SKM-1 (cell line): ENCODE data around the gene TAS2R30.
"Not testable (repeated sequence)": the region's sequence is repeated elsewhere in the genome, so short reads cannot be mapped to it uniquely, and the experiment has no call there.

ENCODE experiments used
- DNase-seq: peaks from one replicate; lab custom pipeline; 2025; ENCODE audit not compliant: unreplicated experiment; lab: John Stamatoyannopoulos, UW

The TAS2R30 gene

GRCh38 chr12:11130999-11131398 is 3.4 kb downstream of the TAS2R30 start:
- no peak for DNase-seq

DNA sequence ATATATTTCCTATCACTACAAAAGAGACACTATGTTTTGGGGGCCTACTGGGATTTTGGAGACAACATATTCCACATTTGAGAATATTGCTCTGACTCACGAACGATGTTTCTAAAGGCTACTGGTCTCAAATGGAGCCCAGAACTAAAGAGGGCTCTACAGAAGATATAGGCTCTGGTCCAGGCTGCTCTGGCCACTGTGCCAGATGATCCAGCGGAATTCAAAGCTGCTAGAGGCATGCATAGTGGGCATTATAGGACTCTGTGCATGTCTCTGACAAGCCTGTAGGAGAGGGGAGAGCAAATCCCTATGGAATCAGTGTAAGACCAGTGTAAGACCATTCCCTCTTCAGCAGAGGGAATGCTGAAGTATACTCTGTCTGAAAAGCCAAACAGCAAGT is 4.1 kb downstream of the TAS2R30 start:
- no peak for DNase-seq

DNA sequence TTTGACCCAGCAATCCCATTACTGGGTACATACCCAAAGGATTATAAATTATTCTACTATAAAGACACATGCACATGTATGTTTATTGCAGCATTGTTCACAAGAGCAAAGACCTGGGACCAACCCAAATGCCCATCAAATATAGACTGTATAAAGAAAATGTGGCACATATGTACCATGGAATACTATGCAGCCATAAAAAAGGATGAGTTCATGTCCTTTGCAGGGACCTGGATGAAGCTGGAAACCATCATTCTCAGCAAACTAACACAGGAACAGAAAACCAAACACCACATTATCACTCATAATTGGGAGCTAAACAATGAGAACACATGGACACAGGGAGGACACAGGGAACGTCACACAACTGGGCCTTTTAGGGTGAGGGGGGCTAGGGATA is 20.3 kb downstream of the TAS2R30 start:
- DNase-seq: not testable (repeated sequence)

- not testable (repeated sequence) for DNase-seq
These were observed 23.2 kb downstream of the TAS2R30 start for GRCh38 chr12:11111213-11111612.

- no peak for DNase-seq
These were observed 25.6 kb downstream of the TAS2R30 start for GRCh38 chr12:11108862-11109261.

DNA sequence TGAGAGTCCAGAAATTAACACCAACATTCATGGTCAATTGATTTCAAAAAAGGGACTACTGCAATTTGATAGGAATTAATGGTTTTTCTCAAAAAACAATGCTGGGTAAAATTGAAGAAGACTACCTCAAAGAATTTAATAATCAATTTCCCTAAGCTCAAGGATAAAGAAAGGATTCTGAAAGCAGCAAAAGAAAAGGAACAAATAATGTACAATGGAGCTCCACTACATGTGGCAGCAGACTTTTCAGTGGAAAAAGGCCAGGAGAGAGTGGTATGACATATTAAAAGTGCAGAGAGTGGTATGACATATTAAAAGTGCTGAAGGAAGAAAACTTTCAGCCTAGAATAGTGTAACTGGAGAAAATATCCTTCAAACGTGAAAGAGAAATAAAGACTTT is 26.7 kb downstream of the TAS2R30 start:
- no peak for DNase-seq

DNA sequence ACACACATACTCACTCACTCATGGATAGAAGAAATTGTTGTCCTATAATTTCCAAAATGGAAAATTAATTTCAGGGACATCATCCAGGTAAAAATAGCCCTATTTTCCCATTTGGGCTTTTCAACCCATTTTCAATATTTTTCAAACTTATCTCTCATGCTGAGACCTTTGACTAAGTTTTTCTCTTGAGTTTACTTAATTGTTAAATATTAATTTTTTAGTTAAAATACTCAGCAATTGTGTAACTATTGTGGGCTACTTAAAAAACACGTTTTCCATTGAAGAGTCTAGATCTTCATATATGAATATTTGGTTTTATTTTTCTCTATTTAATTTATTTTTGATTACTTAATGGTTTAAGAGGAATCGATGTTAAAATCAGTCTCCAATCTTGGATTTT is 28.2 kb downstream of the TAS2R30 start:
- no peak for DNase-seq

DNA sequence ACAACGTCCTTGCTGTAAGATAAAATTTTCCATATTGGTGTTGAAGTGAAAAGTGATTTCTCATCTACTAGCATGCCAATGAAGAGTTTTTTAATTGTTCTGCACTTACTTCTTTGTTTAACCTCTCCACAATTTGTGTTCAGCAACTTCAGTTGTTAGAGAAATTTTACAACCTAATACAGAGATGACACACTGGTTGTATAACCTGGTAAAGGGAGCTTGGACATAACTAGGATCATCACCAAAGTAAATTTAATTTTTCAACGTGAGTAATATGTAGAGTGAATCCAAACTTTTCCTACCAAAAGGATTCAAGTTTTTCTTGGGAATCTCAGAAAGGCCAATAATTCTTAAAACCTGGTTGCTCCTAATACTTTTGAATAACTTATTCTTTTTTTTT is 28.9 kb downstream of the TAS2R30 start:
- no peak for DNase-seq

- not testable (repeated sequence) for DNase-seq
These were observed 39.5 kb downstream of the TAS2R30 start for GRCh38 chr12:11094910-11095309.

- no peak for DNase-seq
These were observed 42.3 kb downstream of the TAS2R30 start, which contains the start of gene TAS2R43 for GRCh38 chr12:11092128-11092527. Gene TAS2R43 (minus strand): TSS chr12:11092313. CDS start chr12:11092229, 84 bp downstream.

DNA sequence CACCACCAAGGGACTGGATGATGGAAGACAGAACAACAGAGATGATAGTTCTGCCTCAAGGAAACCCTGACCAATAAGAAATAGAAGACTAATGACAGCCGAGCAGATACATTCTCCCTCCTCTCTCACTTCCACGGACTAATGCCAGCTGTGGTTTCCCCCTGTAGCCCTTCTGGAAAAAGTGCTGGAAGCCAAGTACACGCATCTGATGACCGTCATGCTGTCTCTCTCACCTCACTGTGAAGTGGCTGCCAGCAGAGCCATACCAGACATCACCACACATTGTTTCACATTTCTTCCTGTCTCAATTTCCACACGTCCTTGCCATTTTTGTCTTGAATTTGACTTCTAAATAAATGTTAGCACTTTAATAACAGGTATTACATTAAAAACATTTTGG is 45.2 kb downstream of the TAS2R30 start:
- no peak for DNase-seq

DNA sequence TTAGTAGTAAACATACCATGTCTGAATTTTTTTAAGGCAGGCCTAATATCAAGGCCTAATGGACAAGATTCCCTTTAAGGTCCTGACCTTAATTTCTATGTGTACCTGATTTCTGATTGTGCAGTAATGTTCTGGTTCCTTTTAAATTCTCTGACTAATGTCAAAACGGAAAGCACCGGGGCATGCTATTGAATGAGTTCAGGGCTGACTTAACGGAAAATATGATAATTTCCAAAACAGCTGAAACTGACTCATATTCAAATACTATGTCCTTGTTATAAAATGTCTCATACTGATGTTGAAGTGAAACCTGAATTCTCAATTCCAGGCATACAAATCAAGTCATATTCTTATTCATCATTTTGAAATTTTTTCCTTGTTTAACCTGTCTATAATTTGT is 49.0 kb downstream of the TAS2R30 start:
- DNase-seq: no peak
